ENCODE measurements around the gene CRKL.

DNA sequence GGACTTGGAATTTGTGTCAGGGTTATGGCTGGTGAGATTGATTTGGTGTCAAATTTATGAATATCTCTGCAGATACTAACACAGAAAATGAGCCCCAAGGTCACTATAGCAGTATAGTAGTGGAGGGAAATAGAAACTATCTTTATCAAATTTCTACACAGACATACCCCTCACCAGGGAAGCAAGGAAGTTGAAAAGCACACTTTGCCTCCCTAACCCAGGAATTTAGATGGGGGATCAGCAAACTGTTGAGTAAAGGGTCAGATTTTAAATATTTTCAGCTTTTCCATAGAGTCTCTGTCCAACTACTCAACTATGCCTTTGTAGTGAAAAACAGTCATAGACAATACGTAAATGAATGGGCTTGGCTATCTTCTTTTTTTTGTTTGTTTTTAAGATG lies 12.8 kb downstream of the CRKL start:
- TF ChIP-seq, protein P1, sequence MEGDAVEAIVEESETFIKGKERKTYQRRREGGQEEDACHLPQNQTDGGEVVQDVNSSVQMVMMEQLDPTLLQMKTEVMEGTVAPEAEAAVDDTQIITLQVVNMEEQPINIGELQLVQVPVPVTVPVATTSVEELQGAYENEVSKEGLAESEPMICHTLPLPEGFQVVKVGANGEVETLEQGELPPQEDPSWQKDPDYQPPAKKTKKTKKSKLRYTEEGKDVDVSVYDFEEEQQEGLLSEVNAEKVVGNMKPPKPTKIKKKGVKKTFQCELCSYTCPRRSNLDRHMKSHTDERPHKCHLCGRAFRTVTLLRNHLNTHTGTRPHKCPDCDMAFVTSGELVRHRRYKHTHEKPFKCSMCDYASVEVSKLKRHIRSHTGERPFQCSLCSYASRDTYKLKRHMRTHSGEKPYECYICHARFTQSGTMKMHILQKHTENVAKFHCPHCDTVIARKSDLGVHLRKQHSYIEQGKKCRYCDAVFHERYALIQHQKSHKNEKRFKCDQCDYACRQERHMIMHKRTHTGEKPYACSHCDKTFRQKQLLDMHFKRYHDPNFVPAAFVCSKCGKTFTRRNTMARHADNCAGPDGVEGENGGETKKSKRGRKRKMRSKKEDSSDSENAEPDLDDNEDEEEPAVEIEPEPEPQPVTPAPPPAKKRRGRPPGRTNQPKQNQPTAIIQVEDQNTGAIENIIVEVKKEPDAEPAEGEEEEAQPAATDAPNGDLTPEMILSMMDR (IDR thresholded peaks at IDR 0.05): no peak
- no peak for TF ChIP-seq EZH2phosphoT487 (IDR thresholded peaks at IDR 0.05)
- no peak for TF ChIP-seq EZH2 (IDR thresholded peaks at IDR 0.05)

All from neural progenitor cell (in vitro differentiated cells).